K562 (cell line): ENCODE results near the gene PODN. TPM values are rescaled to one million over a fixed set of nuclear protein-coding genes. Genes with fewer than 3 reads are reported as not detected.

ENCODE experiments used
- ATAC-seq: fragments of 200-7000 bp; cut with Tn5 transposase; 3 replicates; pipeline ENCODE4 v1.9.1; 2020; ENCODE audit warnings: moderate library complexity
- BruUV-seq: library from RNA; stranded (reverse); fragments of 400-500 nt; replicated peaks from 2 replicates; lab custom pipeline; 2021; lab: Mats Ljungman, UMichigan
- CTCF ChIA-PET: fragments of 300-600 bp; formaldehyde crosslinking; extraction: SDS; loops from one replicate; lab custom pipeline; 2021; ENCODE audit warnings: low intra/inter-chr PET ratio; lab: Yijun Ruan, JAX
- POLR2A ChIA-PET: fragments of 300-600, 350-650 bp; sonication (Branson Sonifier 250); formaldehyde crosslinking; extraction: SDS; loops from one replicate; lab custom pipeline; 2021; ENCODE audit warnings: antibody characterized with exemption, inconsistent platforms; lab: Yijun Ruan, JAX
- DNase-seq, 4 experiments: peaks; one replicate each; pipeline versions ENCODE4 v3.0.0 to v3.0.0-alpha.2; 2011 to 2018; ENCODE audit warnings: low spot score in 3 of 4, mixed read lengths in 3 of 4; ENCODE audit errors: extremely low read depth in 1 of 4
- FAIRE-seq: peaks from 2 replicates; lab custom pipeline; 2011; peaks lifted over from hg19 to GRCh38; lab: Jason Lieb, UNC
- H2AFZ ChIP-seq: 2 replicates; pipeline ENCODE4 v1.6.0; 2011; ENCODE audit warnings: low read depth, low read length, control low read depth, inconsistent platforms
- H3K27ac ChIP-seq: fragments of 200-600 bp; 3 replicates; pipeline ENCODE4 v1.8.0; 2011; ENCODE audit warnings: low read depth, mild to moderate bottlenecking, control low read depth, inconsistent platforms, low read length, moderate library complexity, mixed read lengths; ENCODE audit errors: extremely low read depth
- H3K27me3 ChIP-seq, 2 experiments: fragments of 300-600 bp in 1 of 2; 2 replicates in 1 of 2; 3 replicates in 1 of 2; pipeline versions ENCODE4 v1.6.0 to v1.8.0; 2011; ENCODE audit warnings: inconsistent platforms in 2 of 2, low read length in 2 of 2, mild to moderate bottlenecking in 1 of 2, mixed read lengths in 1 of 2, moderate library complexity in 1 of 2; ENCODE audit not compliant: control insufficient read depth in 2 of 2, insufficient read depth in 2 of 2
- H3K36me3 ChIP-seq: fragments of 300-600 bp; 3 replicates; pipeline ENCODE4 v1.8.0; 2011; ENCODE audit warnings: mild to moderate bottlenecking, low read length, inconsistent platforms; ENCODE audit not compliant: control insufficient read depth, insufficient read depth
- H3K4me1 ChIP-seq, 2 experiments: fragments of 200-600 bp in 1 of 2; replicated peaks in 1 of 2; 2 replicates in 1 of 2; 3 replicates in 1 of 2; pipeline versions ENCODE4 v1.5.1 to v1.8.0; 2011; ENCODE audit warnings: inconsistent platforms in 2 of 2, low read length in 2 of 2, mild to moderate bottlenecking in 1 of 2, mixed read lengths in 1 of 2, moderate library complexity in 1 of 2; ENCODE audit not compliant: control insufficient read depth in 2 of 2, insufficient read depth in 2 of 2
- H3K4me2 ChIP-seq: 2 replicates; pipeline ENCODE4 v1.6.1; 2011; ENCODE audit warnings: low read length, control low read depth, inconsistent platforms, mixed read lengths; ENCODE audit not compliant: insufficient read depth
- H3K4me3 ChIP-seq: fragments of 200-600 bp; sonication (generic), shearing (Covaris generic); 2 replicates; pipeline ENCODE4 v1.5.1; 2016; ENCODE audit warnings: control low read depth, inconsistent platforms
- H3K79me2 ChIP-seq: fragments of 200-600 bp; 3 replicates; pipeline ENCODE4 v1.8.0; 2011; ENCODE audit warnings: low read length, inconsistent platforms; ENCODE audit not compliant: control insufficient read depth, insufficient read depth
- H3K9ac ChIP-seq, 2 experiments: 2 replicates each; pipeline versions ENCODE4 v1.6.0 to v1.6.1; 2011; ENCODE audit warnings: low read depth in 2 of 2, low read length in 2 of 2, control low read depth in 1 of 2, inconsistent platforms in 1 of 2, mild to moderate bottlenecking in 1 of 2, mixed read lengths in 1 of 2; ENCODE audit not compliant: insufficient read depth in 1 of 2
- H3K9me1 ChIP-seq: one replicate; pipeline ENCODE4 v1.6.0; 2011; ENCODE audit warnings: inconsistent platforms, mild to moderate bottlenecking, low read length, moderate library complexity; ENCODE audit not compliant: control insufficient read depth, insufficient read depth
- H3K9me3 ChIP-seq: replicated peaks from 2 replicates; pipeline ENCODE4 v1.5.1; 2011; ENCODE audit warnings: low read depth, low read length, inconsistent platforms; ENCODE audit not compliant: control insufficient read depth, insufficient read depth
- H4K20me1 ChIP-seq: replicated peaks from 2 replicates; pipeline ENCODE4 v1.6.1; 2011; ENCODE audit warnings: low read length, inconsistent platforms, mixed read lengths; ENCODE audit not compliant: control insufficient read depth, insufficient read depth
- C11orf30 ChIP-seq: fragments of 450-650 bp; IDR thresholded peaks from 2 replicates; pipeline ENCODE4 v1.6.1; 2016; ENCODE audit warnings: low read depth, mild to moderate bottlenecking
- CCAR2 ChIP-seq: fragments of 200-400 bp; formaldehyde crosslinking; IDR thresholded peaks from 2 replicates; pipeline ENCODE4 v1.6.1; 2017; ENCODE audit warnings: mild to moderate bottlenecking, low read depth, low read length
- E2F6 ChIP-seq, 2 experiments: IDR thresholded peaks; 2 replicates each; pipeline ENCODE4 v1.6.1; 2011; ENCODE audit warnings: borderline replicate concordance in 1 of 2, control low read depth in 1 of 2, low read depth in 1 of 2, low read length in 1 of 2, mild to moderate bottlenecking in 1 of 2, mixed read lengths in 1 of 2, moderate library complexity in 1 of 2; ENCODE audit not compliant: insufficient read depth in 1 of 2, insufficient read length in 1 of 2, poor library complexity in 1 of 2, severe bottlenecking in 1 of 2; ENCODE audit errors: extremely low read depth in 1 of 2
- ELK1 ChIP-seq: sonication (generic); formaldehyde crosslinking; IDR thresholded peaks from 2 replicates; pipeline ENCODE4 v1.8.1; 2022; ENCODE audit warnings: missing genetic modification reagents
- KLF1 ChIP-seq: fragments of 450-650 bp; IDR thresholded peaks from 2 replicates; pipeline ENCODE4 v1.6.1; 2016; ENCODE audit warnings: missing genetic modification characterization, missing compliant biosample characterization
- NR4A1 ChIP-seq, 2 experiments: fragments of 250-450 bp in 1 of 2; fragments of 450-650 bp in 1 of 2; sonication (Bioruptor Pico) in 1 of 2; IDR thresholded peaks; 2 replicates each; pipeline versions ENCODE4 v1.4.0 to v1.6.1; 2016 to 2020; ENCODE audit warnings: mild to moderate bottlenecking in 2 of 2, missing compliant biosample characterization in 1 of 2, missing genetic modification characterization in 1 of 2, moderate library complexity in 1 of 2
- PPARD ChIP-seq: fragments of 250-450 bp; sonication (Bioruptor Pico); IDR thresholded peaks from 2 replicates; pipeline ENCODE4 v1.8.0; 2022; ENCODE audit warnings: inconsistent platforms, mild to moderate bottlenecking, moderate library complexity
- SMAD3 ChIP-seq: fragments of 450-650 bp; formaldehyde crosslinking; conservative IDR thresholded peaks from 2 replicates; pipeline ENCODE4 v1.4.0; 2020; ENCODE audit warnings: mild to moderate bottlenecking
- SNRNP70 ChIP-seq: fragments of 200-400 bp; formaldehyde crosslinking; optimal IDR thresholded peaks from 2 replicates; pipeline ENCODE3; 2017; ENCODE audit warnings: low read depth, low read length
- SOX6 ChIP-seq: fragments of 450-650 bp; IDR thresholded peaks from 2 replicates; pipeline ENCODE4 v1.6.1; 2014; ENCODE audit warnings: mild to moderate bottlenecking
- STAG1 ChIP-seq: sonication (generic); formaldehyde crosslinking; IDR thresholded peaks from 2 replicates; pipeline ENCODE4 v1.5.0; 2020; ENCODE audit warnings: missing genetic modification reagents, borderline replicate concordance
- TAF15 ChIP-seq: fragments of 200-400 bp; formaldehyde crosslinking; IDR thresholded peaks from 2 replicates; pipeline ENCODE4 v1.6.1; 2017; ENCODE audit warnings: mild to moderate bottlenecking, low read depth, low read length, moderate library complexity
- TEAD1 ChIP-seq, 2 experiments: fragments of 450-650 bp in 1 of 2; sonication (generic) in 1 of 2; formaldehyde crosslinking; IDR thresholded peaks; 2 replicates each; pipeline versions ENCODE4 v1.4.0 to v1.8.0; 2020 to 2022; ENCODE audit warnings: mild to moderate bottlenecking in 2 of 2, missing genetic modification reagents in 1 of 2
- ZNF449 ChIP-seq: fragments of 250-450 bp; sonication (Bioruptor Pico); IDR thresholded peaks from 2 replicates; pipeline ENCODE4 v1.8.0; 2022; ENCODE audit warnings: moderate library complexity, mild to moderate bottlenecking, inconsistent platforms
- ZNF592 ChIP-seq: fragments of 450-650 bp; IDR thresholded peaks from 2 replicates; pipeline ENCODE4 v1.6.1; 2017; ENCODE audit warnings: antibody characterized with exemption, mild to moderate bottlenecking
- WGBS: fragments of 100-300 bp; shearing (Covaris generic); methylation state at CpG from one replicate; pipeline ENCODE4 v1.1.6; 2016; ENCODE audit warnings: low coverage, mixed read lengths; ENCODE audit not compliant: insufficient coverage; ENCODE audit errors: missing lambda C conversion rate; 5-methylcytosine and 5-hydroxymethylcytosine counted together
- in situ Hi-C: fragments of 300-500 bp; cut with MboI; formaldehyde crosslinking; loops from 4 replicates; pipeline ENCODE4 v1.15.0; 2018; ENCODE audit warnings: inconsistent platforms, mixed read lengths
- intact Hi-C: fragments of 100-400 bp; cut with micrococcal nuclease; formaldehyde crosslinking; loops from 2 replicates; pipeline ENCODE4 v1.14.2; 2022
- polyA plus RNA-seq, 8 experiments: library from polyadenylated mRNA; depleted of rRNA in 4 of 8; stranded (reverse) in 5 of 8; unstranded in 3 of 8; fragments of >200 nt; fragmentation: Nextera tagmentation in 2 of 8; fragmentation: Illumina TruSeq in 1 of 8; extraction: Ambion mirVana in 2 of 8; extraction: Trizol in 1 of 8; gene quantifications; 2 replicates each; pipeline versions ENCODE4 v1.2.1 to v1.2.3, GENCODE V29; 2011 to 2014; ENCODE audit warnings: inconsistent platforms in 1 of 8, missing spikeins in 1 of 8
- total RNA-seq, 7 experiments: library from RNA; depleted of rRNA in 6 of 7; stranded (reverse); fragments of >200 nt in 6 of 7; fragmentation: Illumina TruSeq in 2 of 7; extraction: Trizol in 2 of 7; gene quantifications; 2 replicates each; pipeline versions ENCODE4 v1.2.1 to v1.2.3, GENCODE V29; 2011 to 2021; ENCODE audit warnings: low replicate concordance in 1 of 7

Gene PODN
- total and polyA plus RNA-seq, 9 of the 15 experiments (the other 6 are each of a cell fraction or from before 2014, with no cell fraction given) = not detected

GRCh38 chr1:53085405-53085804 lies 23.4 kb downstream of the PODN start:
- TF ChIP-seq C11orf30 (no peak), ELK1 (CRISPR knock-in tag) (no peak), TEAD1 (CRISPR knock-in tag; IDR thresholded peaks at IDR 0.05) (no peak), SOX6 (no peak), CCAR2 (no peak), SMAD3 (CRISPR knock-in tag) (no peak), PPARD (no peak), SNRNP70 (no peak), E2F6 (IDR thresholded peaks at IDR 0.05; ENCODE audit: borderline replicate concordance in 1 of 2, extremely low read depth in 1 of 2, insufficient read depth in 1 of 2, insufficient read length in 1 of 2, low read depth in 1 of 2, low read length in 1 of 2, poor library complexity in 1 of 2, severe bottlenecking in 1 of 2) (no peak), KLF1 (tag) (no peak), ZNF449 (CRISPR knock-in tag) (no peak), ZNF592 (no peak), TAF15 (no peak), STAG1 (CRISPR knock-in tag) (no peak), NR4A1 (CRISPR knock-in tag; IDR thresholded peaks at IDR 0.05) (no peak), NR4A1 (tag; IDR thresholded peaks at IDR 0.05) (no peak)
- H3K4me3 ChIP-seq = no peak overlapping the region
- CTCF ChIA-PET = no interaction called here
- peaks cover 0 to 36% of the 10 kb centered on the region in 2 experiments; a peak in 3 of 5 replicates for H3K27me3 ChIP-seq
- in situ Hi-C loops = no loop called here
- no peaks in the 10 kb centered on the region for H3K79me2 ChIP-seq
- H4K20me1 ChIP-seq = peaks cover 7% of the 10 kb centered on the region; the same call in 1 of the 2 replicates
- H3K4me2 ChIP-seq = no peak overlapping the region
- no peak for ATAC-seq
- no peak for FAIRE-seq
- 16% methylated on average over 8 of the region's 8 CpGs for WGBS
- intact Hi-C loops = no loop called here
- no peak overlapping the region for H3K9ac ChIP-seq
- H3K27ac ChIP-seq = no peak overlapping the region
- POLR2A ChIA-PET = interaction anchor here (0.8 kb wide), 1 partner anchor 7 kb away, joined by 3 read pairs; no protein-coding TSS in a partner anchor
- no peaks in the 10 kb centered on the region for H3K36me3 ChIP-seq
- no peaks in the 10 kb centered on the region for H3K9me1 ChIP-seq
- no peaks in the 10 kb centered on the region for H3K9me3 ChIP-seq
- peaks cover 8 to 48% of the 10 kb centered on the region in 2 experiments; a peak in 3 of 5 replicates for H3K4me1 ChIP-seq
- no peak for DNase-seq
- no peak overlapping the region for H2AFZ ChIP-seq
- BruUV-seq = no TSS peak
